DMS153 (cell line): Measurements from ENCODE around the gene BYSL.

Experiments used
- DNase-seq: peaks from one replicate; lab custom pipeline; 2025; lab: John Stamatoyannopoulos, UW

The BYSL gene

GRCh38 chr6:41914869-41915530, 6.3 kb upstream of the BYSL start:
- no peak for DNase-seq

- DNase-seq, result no peak
Measured at GRCh38 chr6:41917528-41917927, 3.8 kb upstream of the BYSL start.

GRCh38 chr6:41921712-41921998, 356 bp downstream of the BYSL start:
- DNase-seq, result no peak

GRCh38 chr6:41922154-41922553, 855 bp downstream of the BYSL start:
- no peak for DNase-seq

- DNase-seq, result no peak
Measured at GRCh38 chr6:41927253-41927652, 6.0 kb downstream of the BYSL start.

- no peak for DNase-seq
Measured at GRCh38 chr6:41929924-41930323, 8.6 kb downstream of the BYSL start.

- DNase-seq, result no peak
Measured at GRCh38 chr6:41931792-41932191, 10.5 kb downstream of the BYSL start.

GRCh38 chr6:41932378-41932777, 11.1 kb downstream of the BYSL start:
- no peak for DNase-seq

- DNase-seq, result no peak
Measured at GRCh38 chr6:41934278-41935192, 13.2 kb downstream of the BYSL start.

GRCh38 chr6:41935193-41935574, 13.9 kb downstream of the BYSL start:
- no peak for DNase-seq

GRCh38 chr6:41935685-41936072, 14.4 kb downstream of the BYSL start:
- DNase-seq, result no peak

- peak; percentile 43 for DNase-seq
Measured at GRCh38 chr6:41936073-41936837, 15.0 kb downstream of the BYSL start.

- DNase-seq, result no peak
Measured at GRCh38 chr6:41937472-41937860, 16.2 kb downstream of the BYSL start.

- DNase-seq, result no peak
Measured at GRCh38 chr6:41937861-41938574, 16.7 kb downstream of the BYSL start.

GRCh38 chr6:41938590-41939175, 17.4 kb downstream of the BYSL start:
- DNase-seq, result no peak

GRCh38 chr6:41939176-41939847, 18.0 kb downstream of the BYSL start:
- no peak for DNase-seq

- no peak for DNase-seq
Measured at GRCh38 chr6:41939848-41940758, 18.8 kb downstream of the BYSL start.

- DNase-seq, result no peak
Measured at GRCh38 chr6:41940759-41941279, 19.5 kb downstream of the BYSL start.

GRCh38 chr6:41941280-41942066, 20.2 kb downstream of the BYSL start, which contains the start of gene CCND3:
CCND3 (minus strand) TSS chr6:41941808; CDS start chr6:41941649, 159 bp downstream.
- peak; percentile 48 for DNase-seq
